ENCODE results near the gene PRMT7. TPM values are rescaled to one million over a fixed set of nuclear protein-coding genes. Genes with fewer than 3 reads are reported as not detected.

The PRMT7 gene
- total RNA-seq, 1 experiment from 2014 or later, result 33.1 TPM

DNA sequence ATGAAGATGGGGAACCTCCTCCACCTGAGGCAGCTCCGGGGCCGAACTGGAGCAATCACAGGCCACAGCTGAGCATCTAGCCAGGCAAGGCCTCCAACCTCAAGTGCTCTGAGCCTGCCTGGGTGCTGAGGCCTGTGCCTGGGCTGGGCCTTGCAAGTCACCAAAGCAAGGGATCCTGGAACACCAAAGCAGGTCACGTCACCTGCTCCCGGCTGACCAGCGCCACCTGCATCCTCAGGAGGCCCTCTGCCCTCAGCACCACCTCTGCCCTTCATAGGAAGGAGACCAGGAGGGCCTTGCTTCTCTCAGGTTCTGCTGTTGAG, 69.5 kb downstream of the PRMT7 start:
- intact Hi-C loops (cut with micrococcal nuclease; ENCODE audit: unreplicated experiment), result no loop called here
- no TSS peak for BruUV-seq (replicated peaks)
- TF ChIP-seq POLR2AphosphoS5 (IDR thresholded peaks at IDR 0.05; ENCODE audit: low read depth, low read length) (no peak), SIN3A (IDR thresholded peaks at IDR 0.05; ENCODE audit: borderline replicate concordance, insufficient read depth, low read depth, low read length) (no peak), REST (IDR thresholded peaks at IDR 0.05; ENCODE audit: insufficient read depth in 1 of 2, low read depth in 2 of 2, low read length in 1 of 2) (no peak), TCF7L2 (IDR thresholded peaks at IDR 0.05; ENCODE audit: low read depth, low read length) (no peak)
- TF ChIP-seq, protein P1, sequence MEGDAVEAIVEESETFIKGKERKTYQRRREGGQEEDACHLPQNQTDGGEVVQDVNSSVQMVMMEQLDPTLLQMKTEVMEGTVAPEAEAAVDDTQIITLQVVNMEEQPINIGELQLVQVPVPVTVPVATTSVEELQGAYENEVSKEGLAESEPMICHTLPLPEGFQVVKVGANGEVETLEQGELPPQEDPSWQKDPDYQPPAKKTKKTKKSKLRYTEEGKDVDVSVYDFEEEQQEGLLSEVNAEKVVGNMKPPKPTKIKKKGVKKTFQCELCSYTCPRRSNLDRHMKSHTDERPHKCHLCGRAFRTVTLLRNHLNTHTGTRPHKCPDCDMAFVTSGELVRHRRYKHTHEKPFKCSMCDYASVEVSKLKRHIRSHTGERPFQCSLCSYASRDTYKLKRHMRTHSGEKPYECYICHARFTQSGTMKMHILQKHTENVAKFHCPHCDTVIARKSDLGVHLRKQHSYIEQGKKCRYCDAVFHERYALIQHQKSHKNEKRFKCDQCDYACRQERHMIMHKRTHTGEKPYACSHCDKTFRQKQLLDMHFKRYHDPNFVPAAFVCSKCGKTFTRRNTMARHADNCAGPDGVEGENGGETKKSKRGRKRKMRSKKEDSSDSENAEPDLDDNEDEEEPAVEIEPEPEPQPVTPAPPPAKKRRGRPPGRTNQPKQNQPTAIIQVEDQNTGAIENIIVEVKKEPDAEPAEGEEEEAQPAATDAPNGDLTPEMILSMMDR (IDR thresholded peaks at IDR 0.05), result no peak
- CTCF ChIA-PET, result no interaction called here
- H3K4me3 ChIP-seq (ENCODE audit: low read depth in 2 of 2, low read length in 2 of 2), result no peak overlapping the region
- H3K36me3 ChIP-seq (ENCODE audit: control insufficient read depth, insufficient read depth, low read length), result no peaks in the 10 kb centered on the region
- DNase-seq (ENCODE audit: low read depth, low spot score) (no peak), ATAC-seq (no peak)
- H3K27ac ChIP-seq (ENCODE audit: low read length), result no peak overlapping the region
- POLR2A ChIA-PET, result no interaction called here
- no peaks in the 10 kb centered on the region for H3K27me3 ChIP-seq (ENCODE audit: control insufficient read depth, insufficient read depth, low read length)
- no peaks in the 10 kb centered on the region for H3K9me3 ChIP-seq (ENCODE audit: control insufficient read depth, insufficient read depth, low read depth, low read length)
- in situ Hi-C loops (cut with HindIII; ENCODE audit: low pct_unique_long_range_greater_than_20kb, low sequenced_read_pairs), result no loop called here
- no peaks in the 10 kb centered on the region for H3K4me1 ChIP-seq (ENCODE audit: control insufficient read depth, insufficient read depth, low read length)

DNA sequence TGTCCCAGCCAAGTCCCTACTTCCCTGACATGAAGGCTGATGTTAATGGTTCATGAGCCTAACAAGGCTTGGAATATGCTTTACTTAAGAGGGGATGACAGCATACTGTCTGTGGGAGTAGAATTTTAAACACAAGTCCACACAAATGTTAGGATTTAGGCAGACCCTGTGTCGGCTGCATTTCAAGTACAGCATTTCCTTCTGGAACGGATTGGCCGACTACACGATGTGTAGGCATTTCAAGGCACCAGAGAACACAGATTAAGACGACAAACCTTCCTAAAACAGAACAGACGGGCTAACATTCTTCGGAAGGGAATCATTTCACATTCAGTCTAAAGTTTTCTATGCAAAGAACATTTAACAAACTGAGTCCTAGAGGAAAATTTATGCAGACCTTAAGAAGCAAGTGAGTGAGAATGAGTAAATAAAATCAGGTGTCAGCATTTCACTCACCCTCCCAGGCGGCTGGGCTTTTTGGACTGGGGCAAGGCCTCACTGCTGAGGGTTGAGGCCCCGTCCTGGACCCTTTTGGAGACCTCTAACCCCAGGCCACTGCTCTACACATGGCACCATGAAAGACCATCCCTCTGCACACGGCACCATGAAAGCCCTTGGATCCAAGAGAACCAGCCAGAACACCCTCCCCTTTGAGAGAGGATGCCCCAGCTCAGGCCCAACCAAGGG, 70.0 kb downstream of the PRMT7 start:
- ChIA-PET CTCF (no interaction called here), POLR2A (no interaction called here)
- Histone ChIP-seq H3K27me3 (ENCODE audit: control insufficient read depth, insufficient read depth, low read length) (no peaks in the 10 kb centered on the region), H3K4me3 (ENCODE audit: low read depth in 2 of 2, low read length in 2 of 2) (no peak overlapping the region), H3K4me1 (ENCODE audit: control insufficient read depth, insufficient read depth, low read length) (no peaks in the 10 kb centered on the region), H3K36me3 (ENCODE audit: control insufficient read depth, insufficient read depth, low read length) (no peaks in the 10 kb centered on the region), H3K9me3 (ENCODE audit: control insufficient read depth, insufficient read depth, low read depth, low read length) (no peaks in the 10 kb centered on the region), H3K27ac (ENCODE audit: low read length) (no peak overlapping the region)
- ATAC-seq (no peak), DNase-seq (ENCODE audit: low read depth, low spot score) (no peak)
- TF ChIP-seq TCF7L2 (IDR thresholded peaks at IDR 0.05; ENCODE audit: low read depth, low read length) (no peak), REST (IDR thresholded peaks at IDR 0.05; ENCODE audit: insufficient read depth in 1 of 2, low read depth in 2 of 2, low read length in 1 of 2) (no peak), POLR2AphosphoS5 (IDR thresholded peaks at IDR 0.05; ENCODE audit: low read depth, low read length) (no peak), SIN3A (IDR thresholded peaks at IDR 0.05; ENCODE audit: borderline replicate concordance, insufficient read depth, low read depth, low read length) (no peak)
- TF ChIP-seq, protein P1 (IDR thresholded peaks at IDR 0.05), result no peak
- in situ Hi-C loops (cut with HindIII; ENCODE audit: low pct_unique_long_range_greater_than_20kb, low sequenced_read_pairs), result no loop called here
- no TSS peak for BruUV-seq (replicated peaks)
- intact Hi-C loops (cut with micrococcal nuclease; ENCODE audit: unreplicated experiment), result no loop called here

All from Panc1 (cell line).